GM18907 (cell line): ENCODE results near the gene C19orf67.
"Not testable (repeated sequence)": the region's sequence is repeated elsewhere in the genome, so short reads cannot be mapped to it uniquely, and the experiment has no call there.

Experiments used
- ATAC-seq: cut with Tn5 transposase; IDR thresholded peaks from one replicate; pipeline ENCODE4 v1.9.1; 2021; ENCODE audit warnings: mild to moderate bottlenecking, moderate library complexity; ENCODE audit not compliant: unreplicated experiment

The C19orf67 gene

DNA sequence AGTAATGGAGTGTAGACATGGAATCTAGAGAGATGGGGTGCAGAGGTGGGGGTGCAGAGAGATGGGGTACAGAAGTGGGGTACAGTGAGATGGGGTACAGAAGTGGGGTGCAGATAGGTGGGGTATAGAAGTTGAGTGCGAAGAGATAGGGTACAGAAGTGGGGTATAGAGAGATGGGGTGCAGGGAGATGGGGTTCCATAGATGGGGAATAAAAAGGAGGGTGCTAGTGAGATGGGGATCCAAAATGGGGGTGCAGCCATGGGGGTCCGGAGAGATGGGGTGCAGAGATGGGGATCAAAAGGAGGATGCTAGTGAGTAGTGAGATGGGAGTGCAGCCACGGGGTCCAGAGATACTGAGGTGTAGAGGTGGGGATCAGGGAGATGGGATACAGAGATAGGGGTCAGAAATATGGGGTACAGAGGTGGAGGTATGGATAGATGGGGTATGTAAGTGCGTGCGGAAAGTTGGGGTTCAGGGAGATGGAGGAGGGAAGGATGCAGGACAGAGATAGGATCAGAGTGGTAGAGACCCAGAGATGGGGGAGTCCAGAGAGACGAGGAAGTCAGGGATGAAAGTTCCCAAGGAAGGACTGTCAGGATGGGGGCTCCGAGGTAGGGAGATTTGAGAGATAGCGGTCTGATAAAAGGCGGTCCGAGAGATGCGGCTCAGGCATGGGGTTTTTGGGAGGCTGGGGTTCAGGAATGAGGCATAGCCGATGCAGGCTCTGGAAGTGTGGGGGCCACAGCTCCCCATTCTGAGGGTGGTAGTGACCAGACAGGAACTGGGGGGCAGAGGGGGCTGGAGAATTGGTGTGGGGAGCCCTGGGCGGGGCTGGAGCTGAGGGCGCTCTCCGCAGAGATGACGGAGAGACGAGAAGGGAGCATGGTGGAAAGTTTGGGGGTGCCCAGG lies 27.1 kb downstream of the C19orf67 start:
- no peak for ATAC-seq

- ATAC-seq: no peak
Observed at GRCh38 chr19:14056741-14057356, 28.7 kb downstream of the C19orf67 start.

DNA sequence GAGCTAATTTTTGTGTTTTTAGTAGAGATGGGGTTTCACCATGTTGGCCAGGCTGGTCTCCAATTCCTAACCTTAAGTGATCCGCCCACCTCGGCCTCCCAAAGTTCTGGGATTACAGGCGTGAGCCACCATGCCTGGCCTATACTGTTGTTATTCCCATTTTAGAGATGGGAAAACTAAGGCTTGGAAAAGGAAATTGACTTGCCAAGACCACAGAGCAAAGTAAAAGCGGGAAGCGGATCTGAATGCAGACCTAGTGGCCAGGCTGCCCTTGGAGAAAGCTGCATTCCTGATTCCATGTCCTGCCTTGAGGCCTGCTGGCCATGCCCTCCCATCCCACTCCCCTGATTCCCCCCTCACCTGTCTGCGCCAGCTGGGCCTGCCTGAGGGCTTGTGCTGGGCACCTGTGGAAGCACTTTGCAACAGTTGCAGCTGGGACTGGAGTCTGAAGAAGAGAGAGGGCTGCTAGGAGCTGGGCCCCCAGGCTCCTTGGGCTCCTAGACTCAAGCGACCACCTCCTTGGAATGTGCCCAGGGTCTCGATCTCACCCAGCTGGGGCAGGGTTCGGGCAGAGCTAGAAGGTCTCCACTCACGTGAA lies 29.4 kb downstream of the C19orf67 start:
- no peak for ATAC-seq

- no peak for ATAC-seq
Observed at GRCh38 chr19:14055396-14055795, 30.2 kb downstream of the C19orf67 start.

- ATAC-seq: no peak
Observed at GRCh38 chr19:14054721-14055120, 30.9 kb downstream of the C19orf67 start.

GRCh38 chr19:14054099-14054498 lies 31.5 kb downstream of the C19orf67 start:
- ATAC-seq: no peak

DNA sequence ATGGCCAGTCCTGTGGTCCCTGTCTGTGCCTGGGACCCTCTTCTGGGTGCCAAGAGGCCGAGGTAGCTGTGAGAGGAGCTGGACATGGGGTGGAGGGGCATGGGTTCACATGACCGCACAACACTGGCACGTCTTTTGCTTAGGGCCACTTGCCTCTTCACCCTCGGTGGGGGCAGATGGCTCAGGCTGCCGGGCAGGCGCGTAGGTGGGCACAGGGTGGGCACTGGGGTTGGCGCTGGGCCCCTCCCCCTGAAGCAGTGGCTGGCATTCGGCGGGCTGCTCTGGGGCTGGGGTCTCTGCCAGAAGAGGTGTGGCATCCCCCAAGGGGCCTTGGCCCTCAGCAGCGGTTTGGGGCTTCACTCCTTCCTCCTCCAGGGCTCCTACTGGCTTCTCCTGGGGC lies 32.1 kb downstream of the C19orf67 start:
- no peak for ATAC-seq

DNA sequence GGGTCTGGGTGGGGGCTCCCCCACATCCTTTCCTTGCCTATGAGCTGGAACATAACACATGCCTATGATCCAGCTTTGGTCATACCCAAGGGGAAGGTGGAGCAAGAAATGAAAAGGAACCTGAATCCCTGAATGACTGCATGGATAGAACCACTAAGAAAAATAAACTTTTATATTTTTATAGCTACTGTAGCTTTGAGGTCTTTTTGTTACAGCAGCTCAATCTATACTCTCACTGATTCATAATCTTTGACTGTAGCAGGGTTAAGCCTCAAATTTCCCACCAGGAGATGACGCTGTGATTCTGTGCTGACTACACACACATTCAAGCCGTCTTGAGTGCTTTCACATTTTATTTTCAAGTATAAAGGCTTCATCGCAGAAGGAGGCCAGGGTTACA lies 32.6 kb downstream of the C19orf67 start:
- no peak for ATAC-seq

- no peak for ATAC-seq
Observed at GRCh38 chr19:14052470-14052869, 33.1 kb downstream of the C19orf67 start.

GRCh38 chr19:14051980-14052379 lies 33.6 kb downstream of the C19orf67 start:
- no peak for ATAC-seq

DNA sequence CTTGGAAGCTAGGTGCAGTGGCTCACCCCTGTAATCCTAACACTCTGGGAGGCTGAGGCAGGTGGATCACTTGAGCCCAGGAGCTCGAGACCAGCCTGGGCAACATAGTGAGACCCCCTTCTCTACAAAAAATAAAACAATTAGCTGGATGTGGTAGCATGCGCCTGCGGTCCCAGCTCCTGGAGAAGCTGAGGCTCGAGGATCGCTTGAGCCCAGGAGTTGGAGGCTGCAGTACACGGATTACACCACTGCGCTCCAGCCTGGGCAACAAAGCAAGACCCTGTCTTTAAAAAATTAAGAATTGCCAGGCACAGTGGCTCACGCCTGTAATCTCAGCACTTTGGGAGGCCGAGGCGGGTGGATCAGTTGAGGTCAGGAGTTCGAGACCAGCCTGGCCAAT lies 34.6 kb downstream of the C19orf67 start:
- ATAC-seq: not testable (repeated sequence)

GRCh38 chr19:14050512-14050911 lies 35.1 kb downstream of the C19orf67 start:
- no peak for ATAC-seq

DNA sequence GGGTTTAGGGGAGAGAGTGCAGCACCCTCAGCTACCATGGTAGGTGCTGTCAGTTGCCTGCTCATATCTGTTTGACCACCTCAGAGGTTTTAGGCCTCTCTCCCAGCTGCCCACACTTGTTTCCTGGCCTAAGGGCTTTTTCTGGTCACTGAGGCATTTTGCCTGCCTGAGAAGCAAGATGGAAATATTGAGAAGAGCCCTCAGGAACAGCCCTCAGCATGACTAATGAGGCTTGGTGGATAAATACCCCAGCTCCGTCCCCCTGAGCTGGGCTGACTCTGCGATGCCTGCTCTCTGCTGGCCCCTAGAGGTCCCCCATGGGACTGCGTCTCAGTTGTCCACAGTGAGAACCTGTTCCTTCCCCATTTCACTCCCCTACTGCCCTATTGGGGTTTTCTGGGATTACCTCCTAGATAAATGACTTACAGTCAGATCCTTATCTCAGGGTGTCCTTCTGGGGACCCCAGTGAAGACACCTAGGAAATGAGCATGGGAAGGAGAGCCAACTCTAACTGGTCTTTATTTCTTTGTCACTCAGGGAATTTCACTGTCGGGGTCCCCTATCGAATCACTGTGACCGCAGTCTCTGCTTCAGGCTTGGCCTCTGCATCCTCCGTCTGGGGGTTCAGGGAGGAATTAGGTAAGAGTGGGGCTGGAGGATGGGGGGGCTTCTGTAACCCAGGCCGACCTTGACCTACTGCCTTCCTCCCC lies 37.0 kb downstream of the C19orf67 start:
- ATAC-seq: no peak

GRCh38 chr19:14047866-14048265 lies 37.7 kb downstream of the C19orf67 start:
- ATAC-seq: not testable (repeated sequence)

DNA sequence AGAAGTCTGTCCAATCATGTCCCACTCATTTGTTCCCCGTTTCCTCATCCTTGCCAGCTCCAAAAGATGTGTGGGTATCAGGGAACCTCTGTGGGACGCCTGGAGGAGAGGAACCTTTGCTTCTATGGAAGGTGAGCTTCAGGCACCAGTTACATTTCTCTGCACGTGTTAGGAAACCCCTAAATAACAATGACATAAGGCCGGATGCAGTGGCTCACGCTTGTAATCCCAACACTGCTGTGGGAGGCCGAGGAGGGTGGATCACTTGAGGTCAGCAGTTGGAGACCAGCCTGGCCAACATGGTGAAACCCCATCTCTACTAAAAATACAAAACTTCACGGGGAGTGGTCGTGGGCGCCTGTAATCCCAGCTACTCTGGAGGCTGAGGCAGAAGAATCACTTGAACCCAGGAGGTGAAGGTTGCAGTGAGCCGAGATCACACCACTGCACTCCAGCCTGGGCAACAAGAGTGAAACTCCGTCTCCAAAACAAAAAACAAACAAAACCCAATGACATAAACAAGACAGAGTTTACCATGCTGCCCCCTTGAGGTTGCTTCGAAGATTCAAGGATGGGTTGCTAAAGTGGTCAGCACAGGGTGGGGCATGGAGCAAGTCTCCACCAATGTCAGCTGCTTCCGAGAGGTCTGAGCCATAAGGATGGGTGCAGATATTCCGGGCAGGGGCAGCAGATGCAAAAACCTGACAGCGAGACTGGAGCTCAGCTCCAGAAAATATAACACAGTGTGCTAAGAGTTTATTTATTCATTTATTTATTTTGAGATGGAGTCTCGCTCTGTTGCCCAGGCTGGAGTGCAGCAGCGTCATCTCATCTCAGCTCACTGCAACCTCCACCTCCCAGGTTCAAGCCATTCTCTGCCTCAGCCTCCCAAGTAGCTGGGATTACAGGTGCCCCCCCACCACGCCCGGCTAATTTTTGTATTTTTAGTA lies 42.6 kb downstream of the C19orf67 start:
- ATAC-seq: peak; percentile 46

DNA sequence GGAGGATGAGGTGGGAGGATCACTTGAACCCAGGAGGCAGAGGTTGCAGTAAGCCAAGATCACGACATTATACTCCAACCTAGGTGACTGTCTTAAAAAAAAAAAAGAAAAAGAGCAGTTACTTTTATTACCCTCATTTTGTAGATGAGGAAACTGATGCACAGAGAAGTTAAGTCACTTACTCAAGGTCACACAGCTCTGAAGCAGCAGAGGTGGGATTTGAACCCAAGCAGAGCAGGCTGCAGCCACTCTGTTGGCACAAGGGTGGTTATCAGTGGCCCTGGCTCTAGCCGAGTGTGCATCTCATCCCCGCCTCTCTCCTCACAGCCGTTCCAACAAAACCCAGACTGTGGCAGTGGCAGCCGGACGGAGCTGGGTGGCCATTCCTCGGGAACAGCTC lies 46.4 kb downstream of the C19orf67 start:
- no peak for ATAC-seq

GRCh38 chr19:14035706-14036105 lies 49.9 kb downstream of the C19orf67 start:
- no peak for ATAC-seq

DNA sequence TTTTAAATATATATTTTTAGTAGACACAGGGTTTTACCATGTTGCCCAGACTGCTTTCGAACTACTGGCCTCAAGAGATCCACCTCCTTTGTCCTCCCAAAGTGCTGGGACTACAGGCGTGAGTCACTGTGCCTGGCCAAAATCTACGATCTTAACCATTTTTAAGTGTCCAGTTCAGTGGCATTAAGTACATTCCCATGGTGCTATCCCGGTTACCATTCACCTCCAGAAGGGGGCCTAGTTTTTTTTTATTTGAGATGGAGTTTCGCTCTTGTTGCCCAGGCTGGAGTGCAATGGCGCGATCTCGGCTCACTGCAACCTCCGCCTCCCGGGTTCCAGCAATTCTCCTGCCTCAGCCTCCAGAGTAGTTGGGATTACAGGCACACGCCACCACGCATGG lies 50.4 kb downstream of the C19orf67 start:
- not testable (repeated sequence) for ATAC-seq

DNA sequence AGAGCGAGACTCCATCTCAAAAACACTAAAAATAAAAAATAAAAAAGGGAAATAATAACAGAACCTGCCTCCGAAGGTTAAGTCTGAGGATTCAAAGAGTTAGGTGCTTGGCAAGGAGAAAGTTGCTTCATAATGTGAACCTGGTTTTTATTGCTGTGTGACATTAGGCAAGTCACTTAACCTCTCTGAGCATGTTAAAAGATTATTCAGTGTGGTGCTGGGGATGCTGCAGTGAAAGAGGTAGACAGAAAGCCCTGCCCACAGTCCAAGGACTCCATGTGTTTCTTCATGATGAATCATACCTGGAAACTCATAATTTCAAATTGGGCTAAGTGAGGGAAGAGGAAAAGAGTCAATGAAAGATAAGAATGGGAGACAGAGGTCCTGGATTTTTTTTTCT lies 51.6 kb downstream of the C19orf67 start:
- no peak for ATAC-seq
